ENCODE results near the gene GALNT11.

Gene GALNT11

DNA sequence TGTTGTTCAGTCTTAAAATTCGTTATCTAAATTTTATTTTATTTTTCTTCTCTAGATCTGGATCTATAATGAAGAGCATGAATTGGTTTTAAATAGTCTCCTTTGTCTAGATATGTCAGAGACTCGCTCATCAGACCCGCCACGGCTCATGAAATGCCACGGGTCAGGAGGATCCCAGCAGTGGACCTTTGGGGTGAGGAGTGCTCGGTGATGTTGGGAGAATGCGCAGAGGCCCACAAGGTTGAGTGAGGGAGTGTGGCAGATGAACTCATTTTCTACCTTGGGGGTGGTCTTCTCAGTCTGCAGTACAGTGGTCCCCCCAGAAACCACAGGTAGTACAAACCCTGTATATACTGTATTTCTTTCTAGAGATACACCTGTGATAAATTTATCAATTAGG is 95.3 kb downstream of the GALNT11 start:
- DNase-seq: no peak

DNA sequence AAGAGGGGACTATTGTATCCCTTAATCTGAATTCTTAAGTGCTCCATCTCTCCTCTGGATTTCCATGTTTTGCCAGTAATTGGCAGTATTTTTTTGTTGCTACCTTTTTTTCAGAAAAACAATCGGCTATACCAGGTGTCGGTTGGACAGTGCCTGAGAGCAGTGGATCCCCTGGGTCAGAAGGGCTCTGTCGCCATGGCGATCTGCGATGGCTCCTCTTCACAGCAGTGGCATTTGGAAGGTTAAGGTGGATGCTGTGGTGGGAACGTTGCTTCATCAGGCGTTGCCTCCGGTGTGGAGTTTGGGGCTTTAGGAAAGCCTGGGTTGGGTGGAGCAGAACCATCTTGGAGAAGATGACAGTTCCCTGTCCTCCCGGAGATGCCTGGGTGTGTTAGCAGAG is 96.0 kb downstream of the GALNT11 start:
- no peak for DNase-seq

DNA sequence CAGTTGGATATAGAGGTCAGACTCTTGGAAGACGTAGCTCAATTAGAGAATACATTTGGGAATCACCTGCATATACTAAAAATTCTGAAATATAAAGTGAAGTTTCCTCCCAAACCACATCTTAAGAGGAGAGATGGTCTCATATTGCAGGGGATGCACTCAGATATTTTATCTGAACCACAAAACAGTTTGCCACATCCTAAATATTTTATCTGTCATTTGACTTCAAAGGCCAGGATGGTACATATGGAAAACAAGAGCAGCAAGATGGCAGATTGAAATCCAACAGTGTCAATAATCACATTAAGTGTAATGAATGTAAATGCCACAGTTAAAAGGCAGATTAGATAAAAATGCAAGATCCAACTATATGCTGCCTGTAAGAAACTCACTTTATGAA is 97.1 kb downstream of the GALNT11 start:
- DNase-seq: no peak

DNA sequence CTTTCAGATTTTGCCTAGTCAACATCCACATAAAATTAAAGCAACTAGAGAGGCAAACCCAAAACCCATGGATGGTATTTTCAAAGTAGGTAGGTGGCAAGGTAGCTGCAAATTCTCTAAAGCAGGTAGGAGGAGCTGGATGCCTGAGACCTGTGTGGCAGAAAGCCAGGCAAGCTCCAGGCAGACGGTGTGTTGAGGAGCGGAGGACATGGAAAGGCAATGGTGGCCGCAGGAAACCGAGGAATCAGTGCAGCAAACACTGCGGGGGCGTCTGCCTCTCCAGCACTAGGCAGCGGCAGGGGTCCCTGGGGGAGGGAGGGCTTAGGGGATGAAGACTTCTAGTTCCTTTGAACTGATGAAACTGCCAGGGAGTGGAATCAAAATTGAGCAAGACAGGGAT is 101.3 kb downstream of the GALNT11 start:
- DNase-seq: no peak

DNA sequence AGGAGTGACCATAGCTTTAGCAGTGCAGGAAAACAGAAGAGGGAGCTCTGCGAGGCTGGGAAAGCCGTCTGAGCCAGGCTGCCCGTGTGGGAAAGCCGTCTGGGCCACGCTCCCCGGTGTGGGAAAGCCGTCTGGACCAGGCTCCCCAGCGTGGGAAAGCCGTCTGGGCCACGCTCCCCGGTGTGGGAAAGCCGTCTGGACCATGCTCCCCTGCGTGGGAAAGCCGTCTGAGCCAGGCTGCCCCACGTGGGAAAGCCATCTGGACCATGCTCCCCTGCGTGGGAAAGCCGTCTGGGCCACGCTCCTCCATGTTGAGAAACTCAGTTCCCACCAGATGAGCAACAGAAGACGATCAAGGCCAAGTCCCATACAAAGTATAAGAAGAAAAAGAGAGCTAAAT is 101.8 kb downstream of the GALNT11 start:
- DNase-seq: no peak

DNA sequence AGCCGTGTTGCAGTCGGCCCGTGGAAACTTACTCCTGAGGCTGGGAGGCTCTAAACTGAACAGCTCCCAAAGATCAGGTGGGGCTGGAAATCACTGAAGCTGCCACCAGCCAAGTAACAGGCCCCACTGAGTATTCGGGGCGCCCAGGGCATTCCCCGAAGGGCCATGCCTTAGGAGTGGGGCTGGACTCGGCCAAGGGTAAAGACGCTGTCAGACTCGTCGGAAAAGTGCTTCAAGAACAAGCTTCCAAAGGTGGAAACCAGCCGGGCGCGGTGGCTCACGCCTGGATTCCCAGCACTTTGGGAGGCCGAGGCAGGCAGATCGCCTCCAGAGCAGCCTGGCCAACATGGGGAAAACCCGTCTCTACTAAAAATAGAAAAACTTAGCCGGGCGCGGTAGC is 102.8 kb downstream of the GALNT11 start:
- no peak for DNase-seq

DNA sequence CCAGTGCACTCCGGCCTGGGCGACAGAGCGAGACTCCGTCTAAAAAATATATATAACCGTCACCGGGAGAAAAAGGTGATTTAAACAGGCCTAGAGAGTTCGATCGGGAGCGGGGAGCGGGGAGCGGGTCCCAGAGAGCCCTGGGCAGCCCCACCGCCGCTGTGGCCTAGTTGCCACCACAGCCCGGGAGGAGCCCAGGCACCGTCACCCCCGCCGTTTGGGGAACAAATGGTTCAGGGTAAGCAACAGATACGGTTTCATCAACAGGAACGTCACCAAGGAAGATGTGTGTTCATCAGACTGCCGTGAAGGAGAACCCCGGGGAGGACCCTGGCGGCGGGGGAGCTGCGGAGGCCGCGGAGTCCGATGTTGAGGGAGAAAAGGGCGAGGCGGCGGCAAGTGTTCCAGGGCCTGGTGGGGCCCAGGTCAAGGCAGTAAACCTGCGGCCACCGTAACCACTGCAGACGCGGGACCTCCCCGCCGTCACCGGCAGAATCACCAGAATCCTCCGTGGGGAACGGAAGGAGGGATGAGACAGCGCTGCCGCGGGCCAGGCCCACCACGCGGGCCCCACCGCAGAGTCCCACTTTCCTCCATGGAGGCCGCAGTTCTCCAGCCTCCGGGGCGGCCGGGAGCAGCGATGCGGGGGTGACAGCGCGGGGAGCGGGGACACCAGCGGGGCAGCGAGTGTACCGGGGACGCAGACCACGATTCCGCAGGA is 103.4 kb downstream of the GALNT11 start:
- DNase-seq: no peak

DNA sequence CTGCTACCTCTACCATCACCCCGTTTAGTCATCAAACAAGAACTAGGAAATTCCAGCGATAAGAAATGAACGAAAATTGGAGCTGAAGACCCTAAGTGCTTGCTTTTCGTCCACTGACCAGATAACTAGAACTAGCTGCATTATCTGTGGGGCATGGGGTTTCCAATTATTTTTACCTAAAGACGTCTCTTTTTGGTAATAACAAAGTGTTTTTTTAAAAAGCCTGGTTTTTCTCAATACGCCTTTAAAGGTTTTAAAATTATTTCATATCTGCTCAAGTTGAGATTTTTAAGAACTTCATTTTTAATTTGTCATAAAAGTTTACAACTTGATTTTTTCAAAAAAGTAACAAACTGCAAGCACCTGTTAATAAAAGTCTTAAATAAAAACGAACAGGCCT is 104.2 kb downstream of the GALNT11 start:
- DNase-seq: no peak

DNA sequence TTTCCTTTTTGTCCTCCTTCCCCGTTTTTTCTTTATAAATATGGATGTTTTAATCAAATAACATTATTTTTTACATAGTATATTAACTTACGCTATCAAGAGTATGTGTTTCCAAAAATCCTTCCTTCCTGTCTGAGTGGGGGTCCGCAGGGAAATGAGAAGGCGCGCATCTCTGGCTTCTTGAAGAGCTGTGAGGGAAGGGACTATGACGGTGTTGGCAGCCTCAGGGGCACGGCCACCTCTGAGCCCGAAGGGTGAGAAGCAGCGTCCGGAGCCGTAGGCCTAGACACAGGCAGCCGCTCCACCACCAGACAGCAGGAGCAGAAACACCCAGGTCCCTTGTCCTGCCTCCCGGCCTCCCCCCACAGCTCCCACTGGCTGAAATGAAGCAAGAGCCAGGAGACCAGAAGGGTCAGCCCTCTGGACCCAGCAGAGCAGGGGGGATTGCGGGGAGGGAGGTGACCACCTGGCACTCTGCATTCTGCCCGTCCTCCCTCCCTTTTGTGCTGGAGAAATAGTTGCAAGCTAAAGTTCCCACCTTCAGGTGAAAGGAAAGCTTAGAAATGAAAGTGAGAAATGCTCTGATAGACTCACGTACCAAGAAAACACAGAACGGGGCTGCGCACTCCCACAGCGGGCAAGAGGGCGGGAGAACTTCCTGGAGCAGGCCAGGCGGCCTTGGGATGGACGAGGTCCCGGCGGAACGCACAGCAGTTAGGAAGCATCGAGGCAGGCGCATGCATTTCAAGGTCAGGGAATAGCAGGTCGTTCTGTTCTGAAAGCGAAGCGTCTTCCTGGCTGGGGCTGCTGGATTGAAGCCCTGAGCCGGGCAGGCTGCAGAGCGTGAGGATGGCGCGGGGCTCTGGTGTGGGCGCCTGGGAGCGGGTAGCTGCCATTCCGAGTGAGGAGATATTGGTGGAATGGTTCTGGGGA is 105.5 kb downstream of the GALNT11 start:
- no peak for DNase-seq

DNA sequence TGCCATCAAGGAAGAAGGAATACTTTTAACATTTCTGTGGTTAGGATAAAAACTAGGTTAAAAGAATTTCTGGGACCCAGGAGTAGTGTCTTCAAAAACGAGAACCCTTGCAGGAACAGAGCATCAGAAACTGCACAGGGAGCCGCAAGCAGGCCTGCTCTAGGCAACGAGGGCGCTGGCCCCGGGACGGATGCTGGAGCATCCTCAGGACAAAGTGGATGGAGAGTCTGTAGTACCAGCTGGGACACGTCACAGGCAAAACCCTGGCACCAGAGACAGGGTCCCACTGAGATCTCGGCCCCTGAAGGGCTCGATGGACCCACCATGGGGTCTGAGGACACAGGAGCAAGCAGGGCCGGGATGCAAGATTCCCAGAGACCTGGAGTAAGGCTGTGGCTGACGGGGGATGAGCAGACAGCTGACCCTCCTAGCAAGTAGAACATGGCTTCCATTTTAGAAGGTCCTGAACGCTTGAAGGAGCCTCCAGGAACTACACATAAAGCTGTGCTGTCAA is 106.6 kb downstream of the GALNT11 start:
- no peak for DNase-seq

DNA sequence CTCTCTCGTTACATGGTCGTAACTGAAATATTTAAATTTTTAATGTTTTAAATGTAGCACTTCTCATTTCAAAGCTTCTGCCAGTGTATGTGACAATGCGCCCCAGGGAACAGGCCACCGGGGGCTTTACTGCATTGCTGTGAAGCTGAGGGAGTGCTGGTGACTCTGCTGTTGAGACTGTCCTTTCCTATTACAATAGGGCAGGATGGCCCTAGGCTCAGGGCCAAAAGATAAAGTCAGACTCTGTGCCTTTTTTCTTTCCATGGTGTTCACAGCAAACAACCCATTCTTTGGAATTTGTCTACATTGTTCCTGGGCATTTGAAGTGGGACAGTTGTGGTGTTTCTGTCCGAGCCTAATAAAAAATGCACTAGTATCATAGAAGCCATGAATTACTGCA is 107.3 kb downstream of the GALNT11 start:
- no peak for DNase-seq

DNA sequence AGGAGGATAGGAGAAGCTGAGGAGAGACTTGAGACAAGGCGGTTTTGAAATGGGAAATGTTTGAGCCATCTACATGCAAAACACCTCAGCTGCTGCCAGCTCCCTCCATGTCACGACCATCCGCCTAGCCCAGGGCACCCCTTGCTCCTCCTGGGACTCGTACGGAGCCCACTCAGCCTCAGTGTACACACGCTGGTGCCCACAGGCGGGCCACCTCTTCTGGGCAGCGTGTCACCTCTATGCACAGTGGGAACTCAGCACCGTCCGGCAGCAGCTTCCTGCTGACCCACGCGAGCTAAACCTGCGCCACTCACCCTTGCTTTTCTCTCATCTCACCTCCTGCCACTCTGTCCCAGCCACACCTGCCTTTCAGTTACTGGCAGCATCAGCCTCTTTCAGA is 108.3 kb downstream of the GALNT11 start:
- no peak for DNase-seq

DNA sequence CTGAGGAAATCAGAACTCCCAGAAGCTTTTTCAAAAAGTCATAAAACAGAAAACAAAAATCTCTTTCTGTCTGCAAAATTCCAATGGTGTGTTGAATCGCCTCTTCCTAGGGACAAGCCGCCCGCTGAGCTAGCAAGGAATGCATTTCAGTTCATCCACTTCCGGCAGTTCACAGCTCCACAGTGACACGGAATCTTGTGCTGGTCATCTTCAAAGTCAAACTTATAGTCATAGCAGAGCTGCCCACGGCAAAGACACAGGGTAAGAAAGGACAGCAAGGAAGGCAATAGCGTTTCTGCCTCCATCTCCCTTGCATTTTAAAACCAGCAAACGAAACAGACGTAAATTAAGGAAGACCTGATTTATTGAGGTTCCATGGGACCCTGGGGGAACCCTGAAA is 111.2 kb downstream of the GALNT11 start:
- no peak for DNase-seq

DNA sequence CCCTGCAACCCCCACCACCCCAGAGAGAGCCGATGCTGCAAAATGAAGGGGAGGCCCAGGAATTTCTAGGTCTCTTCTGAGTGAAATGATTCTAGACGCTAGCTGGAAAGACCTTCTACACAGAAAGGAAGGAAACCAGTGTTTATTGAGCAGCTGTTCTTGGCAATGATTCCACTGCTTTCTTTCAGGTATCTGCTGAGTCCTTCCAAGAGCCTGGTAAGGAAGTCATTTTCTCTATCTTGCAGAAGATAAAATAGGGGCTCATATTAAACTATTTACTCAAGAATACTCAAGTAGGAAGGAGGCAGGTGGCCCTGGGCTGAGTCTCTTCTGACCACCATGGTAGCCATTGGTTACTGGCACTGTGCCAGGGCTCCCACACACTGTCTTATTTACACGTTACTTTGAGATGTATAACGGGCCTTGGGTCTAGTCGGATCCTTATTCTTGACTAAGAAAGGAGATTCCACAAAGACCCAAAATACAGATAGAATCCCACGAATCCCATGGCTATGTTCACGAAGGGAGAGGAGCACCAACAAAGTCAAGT is 112.1 kb downstream of the GALNT11 start:
- DNase-seq: no peak

DNA sequence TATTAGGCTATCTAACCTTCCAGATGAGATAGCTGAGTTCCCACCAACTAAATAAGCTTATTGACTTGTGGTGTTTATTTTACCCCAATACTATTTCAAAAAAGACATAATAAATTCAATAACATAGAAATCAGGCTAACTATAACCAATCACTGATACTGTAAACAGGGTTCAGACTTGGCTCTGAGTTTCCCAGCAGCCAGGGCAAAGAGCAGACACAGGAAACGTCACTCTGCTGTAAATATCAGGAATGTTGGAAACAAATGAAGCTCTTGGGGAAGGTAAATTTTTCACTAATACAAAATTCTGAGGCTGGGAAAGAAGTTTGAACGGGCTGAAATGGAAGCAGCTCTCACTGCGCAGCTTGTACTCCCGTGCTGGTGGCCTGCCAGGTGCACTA is 114.6 kb downstream of the GALNT11 start:
- DNase-seq: no peak

DNA sequence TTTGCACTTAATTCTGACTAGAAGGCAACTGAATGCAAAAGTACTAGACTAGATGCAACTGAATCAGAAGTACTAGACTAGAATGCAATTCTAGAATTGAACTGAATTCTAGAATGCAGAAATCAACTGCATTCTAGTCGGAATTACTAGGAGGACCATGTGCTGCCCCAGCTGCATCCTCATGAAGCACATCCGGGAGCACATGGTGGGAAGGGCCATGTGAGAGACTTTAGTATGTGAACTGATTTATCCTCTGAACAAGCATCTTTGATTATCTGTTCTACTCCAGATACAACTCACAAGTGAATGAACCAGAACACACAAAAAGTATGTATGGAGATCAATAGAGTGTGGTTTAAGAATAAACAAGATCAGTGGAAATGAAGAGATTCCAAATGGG is 115.1 kb downstream of the GALNT11 start:
- no peak for DNase-seq

DNA sequence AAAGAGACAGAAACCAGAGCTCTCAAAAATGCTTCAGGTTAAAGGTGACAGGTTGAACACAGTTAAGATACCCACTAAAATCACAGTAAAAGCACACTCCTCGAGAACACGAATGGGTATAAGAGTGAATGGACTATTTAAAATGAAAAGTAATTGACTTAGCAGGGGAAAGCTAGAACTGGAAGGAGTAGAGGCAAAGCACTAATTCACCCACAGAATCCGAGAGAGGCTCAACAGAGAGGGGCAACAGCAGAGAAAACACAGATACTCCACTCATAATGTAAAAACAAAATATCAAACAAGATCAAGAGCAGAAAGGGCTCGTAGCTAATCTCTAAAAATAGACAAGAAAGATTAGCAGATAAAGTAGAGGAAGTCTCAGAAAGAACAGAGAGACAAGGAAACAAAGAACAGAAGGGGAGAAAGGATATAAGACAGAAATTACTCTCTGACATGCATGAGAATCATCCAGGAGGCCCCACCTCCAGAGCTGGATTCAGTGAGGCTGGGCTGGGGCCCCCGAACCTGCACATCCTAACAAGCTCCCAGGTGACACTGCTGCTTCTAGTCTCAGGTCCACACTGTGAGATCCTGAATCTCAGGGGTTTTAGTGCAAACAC is 117.6 kb downstream of the GALNT11 start:
- DNase-seq: no peak

DNA sequence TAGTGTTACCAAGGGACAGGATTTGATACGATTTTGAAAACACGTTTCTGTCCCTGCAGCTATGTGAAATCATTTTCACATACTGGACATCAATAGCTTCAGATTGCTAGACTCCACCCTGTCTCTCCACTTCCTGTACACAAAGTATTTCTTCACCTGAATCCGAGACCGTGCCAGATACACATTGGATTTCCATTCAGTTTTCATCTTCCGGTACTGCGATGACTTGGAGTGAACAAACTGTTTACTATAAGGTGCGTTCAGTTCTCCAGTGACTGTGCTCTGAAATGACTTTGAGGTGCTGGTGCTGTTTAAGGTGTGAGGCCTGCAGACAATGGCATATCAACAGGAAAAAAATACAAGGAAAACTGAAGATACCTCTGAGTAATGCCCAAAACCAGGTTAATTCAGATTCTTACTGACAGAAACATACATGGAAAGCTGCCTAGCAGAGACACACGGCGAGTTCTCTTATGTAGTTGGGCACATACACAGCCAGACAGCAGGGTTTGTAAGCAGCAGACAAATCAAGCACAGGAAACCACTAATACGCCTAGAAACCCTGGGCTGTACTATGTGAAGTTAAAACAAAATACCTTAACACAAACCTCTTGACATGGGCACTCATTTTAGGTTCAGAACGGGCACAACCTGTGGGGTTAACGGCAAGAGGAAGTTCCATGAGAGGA is 119.2 kb downstream of the GALNT11 start:
- no peak for DNase-seq

DNA sequence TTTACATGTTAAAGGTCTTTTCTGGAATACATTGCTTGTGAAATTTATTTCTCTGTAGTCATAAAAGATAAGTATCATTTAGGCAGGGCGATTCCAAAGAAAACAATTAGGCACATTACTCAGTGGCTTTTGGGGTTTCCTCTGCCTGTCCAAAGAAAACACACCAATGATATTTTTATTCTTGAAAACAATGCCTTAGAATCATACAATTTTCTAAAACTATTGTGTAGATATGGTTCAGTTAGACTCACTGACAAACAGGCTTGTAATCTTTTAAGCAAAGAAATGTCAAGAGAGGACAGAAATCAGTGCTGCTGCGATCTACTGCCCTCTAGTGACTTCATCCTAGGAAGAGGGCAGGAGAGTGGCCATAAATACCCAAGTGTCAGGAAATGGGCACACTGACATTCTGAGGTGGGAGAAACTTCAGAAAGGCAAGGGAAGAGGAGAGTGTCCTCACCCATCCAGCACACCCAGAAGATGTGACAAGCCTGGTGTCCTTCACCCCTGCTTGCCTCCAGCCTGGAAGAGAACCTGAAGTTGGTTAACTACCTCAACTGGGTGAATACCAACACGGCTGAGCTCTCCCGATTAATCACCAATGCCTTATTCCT is 120.5 kb downstream of the GALNT11 start:
- DNase-seq: peak in 1 of 2 experiments; percentile 53

DNA sequence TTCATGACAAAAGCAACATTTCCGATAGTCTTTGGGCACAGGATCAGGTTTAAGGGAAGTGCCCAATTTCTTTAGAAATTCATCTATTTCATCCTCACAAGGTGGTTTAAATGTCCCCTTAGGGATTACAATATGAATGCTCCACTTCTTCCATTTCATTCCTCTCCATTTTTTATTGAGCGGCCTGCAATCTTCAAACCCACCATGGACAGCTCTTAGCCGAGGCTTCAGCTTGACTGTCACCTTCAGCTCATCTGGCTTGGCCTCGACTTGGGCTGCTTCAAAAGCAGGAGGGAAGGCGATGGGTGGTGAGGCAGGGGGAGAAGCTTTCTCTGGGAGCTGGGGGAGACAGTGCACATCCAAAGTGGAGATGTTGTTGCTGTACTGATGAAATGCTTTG is 123.2 kb downstream of the GALNT11 start:
- DNase-seq: no peak

DNA sequence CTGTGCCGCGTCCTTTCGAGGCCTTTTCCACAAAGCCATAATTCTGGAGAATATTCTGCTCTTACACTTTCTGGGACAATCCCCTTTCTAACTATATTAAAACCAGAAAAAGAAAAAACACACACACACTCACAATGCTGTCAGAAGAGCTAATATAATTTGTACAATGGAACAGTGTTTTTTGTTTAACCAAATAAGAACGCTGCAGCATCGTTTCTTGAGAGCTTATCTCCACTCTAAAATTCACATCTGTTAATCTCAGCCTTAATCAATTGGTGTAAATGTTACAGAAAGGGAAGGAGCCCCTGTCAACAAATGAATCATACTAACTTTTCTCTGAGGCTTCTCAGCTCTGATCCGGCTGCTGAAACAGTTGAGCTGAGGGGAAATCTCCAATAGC is 123.9 kb downstream of the GALNT11 start:
- no peak for DNase-seq

DNA sequence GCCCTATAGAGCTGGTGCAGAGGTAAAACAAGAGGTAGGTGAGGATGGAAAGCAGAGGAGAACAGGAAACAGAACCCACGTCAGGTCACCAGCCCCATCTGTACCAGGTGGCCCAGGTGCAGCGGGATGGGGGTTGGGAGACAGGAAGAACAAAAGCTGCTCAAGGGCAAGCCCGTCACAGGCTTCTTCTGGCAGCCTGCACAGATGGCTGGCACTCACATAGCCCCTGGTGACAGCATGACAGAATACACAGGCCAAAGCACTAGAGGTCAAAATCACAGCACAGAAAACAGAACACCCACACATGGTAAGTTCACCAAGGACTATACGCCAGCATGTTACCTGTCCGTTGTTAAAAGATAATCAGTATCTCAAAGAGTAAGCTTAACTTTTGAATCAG is 126.8 kb downstream of the GALNT11 start:
- DNase-seq: no peak

All from NCI-H526 (cell line).